Dedifferentiated amniotic fluid mesenchymal stem cell (primary cell): ENCODE results near the gene NRBF2.

Source experiments
- DNase-seq: peaks from one replicate; pipeline ENCODE4 v3.0.0-alpha.2; 2016; ENCODE audit errors: extremely low spot score

NRBF2 gene

DNA sequence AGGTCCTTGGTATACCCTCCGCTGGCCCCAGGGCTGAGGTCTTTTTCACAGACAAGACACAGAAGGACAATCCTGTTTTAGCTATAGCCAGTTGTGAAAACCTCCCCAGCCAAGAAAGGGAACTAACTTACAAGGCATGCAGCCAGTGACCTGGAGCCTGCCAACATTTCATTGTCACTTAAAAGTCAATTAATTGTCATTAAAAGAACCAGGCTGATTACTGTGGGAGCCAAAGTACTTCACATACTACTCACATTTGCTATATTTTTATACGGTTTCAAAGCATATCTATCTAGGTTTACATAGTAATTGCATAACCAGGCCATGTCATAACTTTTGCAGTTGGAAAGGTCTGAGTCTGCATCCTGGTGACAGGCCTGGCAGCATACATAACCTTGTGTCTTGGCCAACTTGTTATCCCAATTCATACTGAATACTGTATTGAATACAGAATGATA lies 31.1 kb downstream of the NRBF2 start:
- no peak for DNase-seq

DNA sequence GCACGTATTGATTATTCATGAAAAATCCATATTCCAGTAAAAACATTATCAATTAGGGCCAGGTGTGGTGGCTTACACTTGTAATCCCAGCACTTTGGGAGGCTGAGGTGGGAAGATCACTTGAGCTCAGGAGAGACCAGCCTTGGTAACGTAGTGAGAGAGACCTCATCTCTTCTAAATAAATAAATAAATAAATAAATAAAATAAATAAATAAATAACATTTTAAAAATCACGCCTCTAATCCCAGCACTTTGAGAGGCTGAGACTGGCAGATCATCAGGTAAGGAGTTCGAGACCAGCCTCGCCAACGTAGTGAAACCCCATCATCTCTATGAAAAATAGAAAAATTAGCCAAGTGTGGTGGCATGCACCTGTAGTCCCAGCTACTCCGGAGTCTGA lies 32.1 kb downstream of the NRBF2 start:
- DNase-seq, result no peak

DNA sequence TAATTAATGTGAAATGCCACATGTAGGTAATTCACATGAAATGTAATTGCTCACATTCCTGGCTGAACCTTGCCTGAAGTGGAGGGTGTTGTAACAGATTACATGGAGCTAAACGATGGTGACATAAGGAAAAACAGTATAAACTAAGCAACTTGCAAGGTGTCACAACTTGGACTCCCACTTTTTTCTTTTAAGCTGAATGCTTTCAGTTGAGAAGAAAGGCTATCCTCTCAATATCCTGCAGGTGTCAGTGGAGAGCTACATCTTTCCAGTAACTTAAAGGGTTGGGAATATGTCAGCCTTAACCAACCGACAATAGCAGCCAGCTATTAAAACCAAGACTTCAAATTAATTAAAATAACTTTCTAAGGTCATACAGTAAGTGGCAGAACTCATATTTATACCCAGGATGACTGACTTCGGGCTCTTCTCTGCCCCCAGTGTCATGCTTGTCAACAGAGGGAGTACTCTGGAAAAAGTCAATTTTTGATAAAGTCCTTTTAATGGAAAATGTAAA lies 33.7 kb downstream of the NRBF2 start:
- peak; percentile 75 for DNase-seq

DNA sequence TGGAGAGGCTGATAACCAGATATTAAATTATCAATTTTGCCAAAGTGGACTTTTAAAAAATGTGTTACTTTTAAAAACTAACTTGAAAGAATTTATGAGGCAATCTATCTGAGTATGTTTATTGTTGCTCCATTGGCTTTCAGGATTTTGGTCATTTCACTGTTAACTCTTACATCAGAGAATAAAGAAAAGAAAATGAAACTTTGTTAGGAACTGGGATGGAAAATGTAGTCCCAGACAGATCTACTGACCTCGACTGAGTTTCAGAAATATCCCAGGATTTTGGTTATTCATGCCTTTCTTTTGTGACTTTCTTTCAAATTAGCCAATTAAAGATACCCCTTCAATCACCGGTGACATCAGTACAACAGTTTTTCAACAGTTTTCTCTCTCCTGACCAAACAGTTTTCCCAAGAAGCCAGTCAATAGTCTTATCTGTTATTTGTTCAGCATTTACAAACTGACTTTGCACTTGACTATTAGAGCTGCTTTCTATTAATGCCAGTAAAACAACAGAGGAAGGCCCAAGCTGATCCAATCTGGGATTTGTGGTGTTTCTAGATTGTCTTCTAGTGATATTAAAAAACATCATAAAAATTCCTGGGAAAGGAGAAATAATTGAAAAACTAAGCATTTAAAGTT lies 35.8 kb downstream of the NRBF2 start:
- no peak for DNase-seq

DNA sequence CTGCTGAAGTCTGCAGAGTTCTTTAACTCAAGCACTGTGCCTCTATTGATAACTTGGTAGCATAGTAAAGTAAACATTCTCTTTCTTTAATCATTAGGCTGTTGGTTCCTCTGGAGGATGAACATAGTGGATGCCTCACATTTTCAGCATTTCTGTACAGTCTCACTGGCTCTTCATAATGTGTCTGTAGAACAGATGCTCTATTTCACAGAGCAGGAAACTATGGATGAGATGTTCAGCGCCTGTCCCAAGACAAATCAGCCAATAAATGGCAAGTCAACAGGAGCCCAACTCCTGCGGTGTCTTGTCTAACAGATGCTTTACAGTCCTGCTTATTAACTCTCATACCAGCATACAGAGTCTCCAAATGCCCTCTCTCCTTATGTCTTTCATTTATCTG lies 36.5 kb downstream of the NRBF2 start:
- DNase-seq, result no peak

DNA sequence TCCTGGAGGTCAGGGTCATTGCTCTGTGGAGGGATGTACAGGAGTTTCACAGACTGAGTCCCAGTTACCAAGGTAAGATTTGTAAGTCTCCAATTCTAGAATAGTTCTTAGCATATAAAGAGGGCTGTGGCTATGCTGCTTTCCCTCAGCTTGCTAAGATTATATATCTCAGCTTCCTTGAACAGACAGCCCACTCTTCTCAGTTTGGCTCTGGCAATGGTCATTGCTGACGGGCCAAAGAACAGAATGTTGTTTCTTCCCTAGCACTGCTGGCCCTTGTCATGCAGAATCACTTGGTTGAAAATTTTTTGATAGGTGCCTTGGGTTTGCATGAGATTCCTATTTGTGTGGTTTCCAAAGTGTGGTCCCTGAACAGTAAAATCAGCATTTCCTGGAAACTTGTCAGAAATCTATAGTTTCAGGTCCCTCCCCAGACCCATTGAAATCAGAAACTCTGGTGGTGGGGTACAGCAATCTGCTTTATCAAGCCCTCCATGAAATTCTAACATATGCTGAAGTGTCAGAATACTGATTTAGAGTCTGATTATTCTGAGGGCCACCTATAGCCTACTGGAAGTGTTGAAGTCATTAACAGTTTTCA lies 38.2 kb downstream of the NRBF2 start:
- no peak for DNase-seq

DNA sequence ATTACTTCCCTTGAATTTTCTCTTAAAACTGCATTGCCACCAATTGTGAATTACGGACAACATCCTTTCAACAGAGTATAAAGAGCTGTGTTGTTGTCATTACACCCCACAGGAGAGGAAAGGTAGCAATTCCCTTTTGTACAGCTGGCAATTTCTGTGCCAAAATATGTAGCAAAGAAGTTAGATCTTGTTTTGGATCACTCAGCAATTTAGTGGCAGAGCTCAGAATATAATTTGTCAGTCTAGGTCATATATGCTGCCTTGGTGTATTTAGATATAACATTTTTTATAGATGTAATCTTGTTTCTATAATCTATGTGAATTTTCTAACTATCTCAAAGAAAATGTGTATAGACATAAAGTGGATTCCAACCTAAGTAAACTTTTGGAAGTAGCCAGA lies 38.8 kb downstream of the NRBF2 start:
- no peak for DNase-seq

DNA sequence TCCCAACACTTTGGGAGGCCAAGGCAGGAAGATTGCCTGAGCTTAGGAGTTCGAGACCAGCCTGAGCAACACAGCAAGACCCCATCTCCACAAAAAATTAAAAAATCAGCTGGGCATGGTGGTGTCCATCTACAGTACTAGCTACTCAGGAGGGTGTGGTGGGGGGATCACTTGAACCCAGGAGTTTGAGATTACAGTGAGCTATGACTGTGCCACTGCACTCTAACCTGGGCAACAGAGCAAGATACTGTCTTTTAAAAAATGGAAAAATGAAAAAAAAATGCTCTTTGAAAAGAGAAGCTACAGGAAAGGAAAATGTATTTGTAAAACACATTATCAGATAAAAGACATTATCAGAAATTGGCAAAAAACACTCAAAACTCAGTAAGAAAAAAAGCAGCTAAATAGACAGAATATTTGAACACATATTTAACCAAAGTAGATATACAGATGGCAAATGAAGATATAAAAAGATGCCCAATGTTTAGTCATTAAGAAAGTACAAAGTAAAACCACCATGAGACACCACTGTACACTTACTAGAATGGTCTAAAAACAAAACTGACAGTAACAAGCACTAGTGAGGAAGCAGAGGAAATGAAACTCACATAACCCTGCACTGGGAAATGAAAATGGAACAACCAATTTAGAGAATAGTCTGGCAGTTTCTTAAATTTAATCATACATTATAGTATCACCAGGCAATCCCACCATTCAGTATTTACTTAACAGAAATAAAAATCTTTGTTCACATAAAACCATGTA lies 40.5 kb downstream of the NRBF2 start:
- no peak for DNase-seq

DNA sequence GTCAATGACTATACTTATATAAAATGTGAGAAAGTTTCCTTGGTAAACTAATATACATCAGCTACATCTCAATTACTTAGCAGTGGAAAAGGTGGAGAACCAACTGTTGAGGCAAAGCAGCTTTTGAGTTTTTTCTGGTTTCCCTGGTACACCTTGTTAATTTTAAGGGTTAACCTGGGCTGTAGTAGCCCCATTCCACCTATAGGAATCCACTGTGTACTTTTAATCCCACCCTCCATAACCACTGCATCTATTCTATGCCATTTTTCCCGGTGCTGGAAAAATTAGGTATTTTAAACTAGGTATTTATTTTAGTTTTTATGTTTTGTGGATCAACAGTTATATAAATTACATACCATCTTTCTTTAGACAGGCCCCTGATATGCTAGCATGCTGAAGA lies 42.4 kb downstream of the NRBF2 start:
- DNase-seq, result no peak

DNA sequence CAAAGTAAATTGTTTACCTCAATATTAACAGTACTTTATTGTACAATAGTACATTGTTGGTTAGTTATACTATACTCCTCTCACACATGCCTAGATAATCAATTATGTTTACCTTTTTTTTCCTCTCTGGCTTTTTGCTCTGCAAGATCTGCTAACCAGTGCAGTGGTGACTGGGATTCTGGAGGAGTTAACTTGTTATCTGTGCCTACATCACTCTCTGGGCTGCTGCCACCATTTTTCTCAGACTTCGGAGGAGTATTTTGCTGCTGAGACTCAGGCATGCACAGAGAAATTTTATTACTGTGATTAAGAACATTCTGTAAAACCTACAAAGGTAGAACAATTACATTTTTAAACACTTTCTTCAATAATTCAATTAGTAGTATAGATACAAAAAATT lies 59.7 kb downstream of the NRBF2 start:
- no peak for DNase-seq

DNA sequence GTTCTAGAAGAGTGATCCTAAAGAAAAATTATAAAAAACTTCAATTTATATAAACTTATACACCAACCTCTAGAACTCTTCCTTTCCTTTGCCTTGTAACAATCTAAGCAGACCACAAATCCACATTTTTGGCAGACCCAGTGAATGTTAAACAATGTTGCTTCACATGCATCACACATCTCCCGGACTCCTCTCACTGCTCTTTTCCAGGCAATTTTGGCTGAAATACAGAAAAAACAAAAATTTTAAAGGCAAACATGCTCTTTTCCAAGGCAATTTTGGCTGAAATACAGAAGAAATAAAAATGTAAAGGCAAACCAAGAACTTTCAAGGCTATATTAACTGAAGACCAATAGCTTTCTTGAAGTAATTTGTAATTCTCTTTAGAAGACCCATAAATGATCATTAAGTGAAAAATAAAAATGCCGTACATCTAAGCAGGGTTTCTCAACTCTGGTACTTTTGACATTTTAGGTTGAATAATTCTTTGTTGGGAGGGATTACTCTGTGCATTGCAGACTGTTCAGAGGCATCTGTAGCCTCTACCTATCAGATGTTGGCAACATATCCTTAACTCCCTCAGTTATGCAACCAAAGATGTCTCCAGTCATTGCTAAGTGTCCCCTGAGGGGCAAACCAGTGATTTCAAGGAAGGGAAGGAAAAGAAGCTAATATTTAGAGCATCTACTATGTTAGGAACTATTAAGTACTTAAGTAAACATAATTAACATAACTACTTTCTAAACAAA lies 64.4 kb downstream of the NRBF2 start:
- peak; percentile 89 for DNase-seq

DNA sequence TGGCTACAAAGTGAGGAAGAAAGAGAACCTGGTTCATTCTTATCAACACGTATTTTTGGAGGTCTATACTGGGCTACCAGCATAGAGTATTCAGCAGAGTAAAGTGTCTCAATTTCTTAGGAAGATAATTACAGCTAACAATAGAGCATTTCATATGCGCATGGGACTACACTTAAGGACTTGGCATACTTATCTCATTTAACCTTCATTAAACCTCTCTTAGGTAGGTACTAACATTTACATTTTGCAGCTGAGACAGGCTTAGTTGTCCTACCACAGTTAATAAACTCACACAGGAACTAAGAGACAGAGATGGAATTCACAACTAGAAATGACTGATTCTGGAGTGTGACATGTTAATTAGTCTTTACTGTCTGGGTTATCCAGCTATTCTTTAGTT lies 66.6 kb downstream of the NRBF2 start:
- no peak for DNase-seq

DNA sequence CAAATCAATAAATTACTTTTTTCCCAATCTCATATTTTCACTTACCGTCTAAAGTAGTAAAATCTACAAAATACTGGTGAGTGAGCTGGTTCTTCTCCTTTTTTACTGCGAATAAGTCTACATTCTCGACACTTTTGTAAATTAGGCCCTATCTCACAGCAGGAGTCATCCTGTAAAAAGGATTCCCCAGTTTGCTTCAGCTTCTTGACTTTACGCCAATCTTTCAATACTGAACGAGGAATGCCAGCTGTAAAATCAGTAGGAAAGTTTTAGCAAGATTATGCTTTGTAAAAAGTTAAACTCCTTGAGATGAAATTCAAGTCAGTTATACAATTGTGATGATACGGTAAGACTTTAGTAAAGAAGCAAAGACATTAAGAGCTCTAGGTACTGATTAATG lies 67.3 kb downstream of the NRBF2 start:
- no peak for DNase-seq

DNA sequence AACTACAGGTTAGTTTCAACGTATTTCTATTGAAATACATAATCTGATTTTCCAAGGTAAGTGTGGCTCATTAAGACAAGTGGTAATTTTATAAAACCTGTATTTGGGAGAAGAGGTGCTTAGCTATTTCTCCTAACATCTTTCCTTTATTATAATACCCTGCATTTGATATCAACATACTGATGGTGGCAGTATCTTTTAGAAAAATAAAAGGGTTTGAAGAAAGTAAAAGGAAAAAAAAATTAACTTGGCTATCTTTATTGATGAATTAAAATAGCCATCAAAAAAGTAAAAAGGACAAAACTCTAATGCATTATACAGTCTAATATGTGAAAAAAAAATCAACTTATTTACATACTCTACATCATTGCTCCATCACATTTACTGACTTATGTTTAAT lies 68.0 kb downstream of the NRBF2 start:
- DNase-seq, result no peak
